Psoas muscle (tissue), 8 donors: ENCODE data around the gene NOS1AP. TPM values are rescaled to one million over a fixed set of nuclear protein-coding genes. Genes with fewer than 3 reads are reported as not detected.

Experiments
- ATAC-seq, 4 donors: fragments of 200-7000 bp; cut with Tn5 transposase; one replicate each; pipeline ENCODE4 v1.9.1; 2020; ENCODE audit warnings: moderate library complexity in 3 of 4, mild to moderate bottlenecking in 2 of 4
- DNase-seq, 2 donors: peaks; one replicate each; pipeline ENCODE4 v3.0.0-alpha.2; 2020
- H3K27ac ChIP-seq: fragments of 200-600 bp; one replicate; pipeline ENCODE4 v1.8.0; 2022
- H3K27me3 ChIP-seq, 3 donors: fragments of 200-600 bp in 1 of 3; one replicate each; pipeline versions ENCODE4 v1.6.1 to v1.8.0; 2013 to 2022; ENCODE audit warnings: low read length in 2 of 3, mild to moderate bottlenecking in 2 of 3, moderate library complexity in 1 of 3; ENCODE audit not compliant: insufficient read depth in 3 of 3
- H3K36me3 ChIP-seq, 2 donors: fragments of 200-600 bp in 1 of 2; one replicate each; pipeline versions ENCODE4 v1.6.1 to v1.8.0; 2013 to 2022; ENCODE audit warnings: low read depth in 1 of 2, mild to moderate bottlenecking in 1 of 2, moderate library complexity in 1 of 2; ENCODE audit not compliant: insufficient read depth in 1 of 2
- H3K4me1 ChIP-seq: fragments of 200-600 bp; one replicate; pipeline ENCODE4 v1.8.0; 2022
- H3K4me3 ChIP-seq: fragments of 200-600 bp; one replicate; pipeline ENCODE4 v1.8.0; 2022; ENCODE audit warnings: mild to moderate bottlenecking
- H3K9me3 ChIP-seq: fragments of 200-600 bp; one replicate; pipeline ENCODE4 v1.8.0; 2022
- WGBS, 3 donors: extraction: QIAGEN DNeasy Blood & Tissue Kit; methylation state at CpG; one replicate each; pipeline versions ENCODE4 v1.1.6 to v1.1.7; 2013; 5-methylcytosine and 5-hydroxymethylcytosine counted together
- intact Hi-C, 2 donors: fragments of 100-400 bp; cut with DNase I; formaldehyde crosslinking; loops; one replicate each; pipeline versions ENCODE4 v1.11.0 to v1.14.2; 2022
- polyA plus RNA-seq, 3 donors: library from polyadenylated mRNA; stranded (reverse); fragments of 200-250 nt; gene quantifications; one replicate each; pipeline ENCODE4 v1.2.3, GENCODE V29; 2013
- total RNA-seq, 4 donors: library from RNA; stranded (reverse); fragmentation: NEBNext Ultra II Directional in 2 of 4; extraction: Animal tissue kit (Norgen Biotek cat#: 25700) in 2 of 4; gene quantifications; one replicate each; pipeline versions ENCODE4 v1.2.1 to v1.2.4, GENCODE V29; 2021 to 2023
- TF ChIP-seq, protein P1 (sequence below): fragments of 200-600 bp; IDR thresholded peaks from one replicate; pipeline ENCODE4 v1.8.0; 2022; ENCODE audit warnings: antibody characterized with exemption
- donor health status: healthy with polysubstance abuse.
- donor health status: DM: no; HTN: no; CAD: no; lungs with moderate emphysema.
- donor health status: Bipolar disorder and iron deficiency.
- donor health status: healthy.
- donor health status: DM: yes; HTN: yes; CAD: no.
- donor health status: DM: no; HTN: no; CAD: no.
- donor health status: DM: no; HTN: no; CAD: no.
- donor health status: DM: yes; HTN: yes; CAD: no.

NOS1AP gene
- total and polyA plus RNA-seq, 7 donors: 0.10 to 0.76 (median 0.18) TPM

DNA sequence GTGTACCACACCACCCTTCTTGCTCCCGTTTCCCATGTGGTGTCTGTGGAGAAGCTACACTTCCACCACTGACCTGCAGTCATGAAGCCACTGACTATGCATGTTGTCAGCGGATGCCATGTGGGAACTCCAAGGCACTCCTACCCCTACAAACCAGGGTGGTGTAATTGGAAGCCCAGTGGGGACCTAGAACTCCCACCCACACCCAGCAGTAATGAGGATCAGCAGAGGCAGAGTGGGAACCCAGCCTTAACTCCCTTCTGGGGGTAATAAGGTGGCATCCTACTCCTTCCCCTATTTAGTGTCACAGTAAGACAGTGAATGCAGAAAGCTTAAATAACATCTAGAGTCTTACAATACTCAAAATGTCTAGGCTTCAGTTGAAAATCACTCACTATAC is 228.8 kb downstream of the NOS1AP start:
- 77 to 86% (median 82%) methylated on average over 2 of the region's 2 CpGs for WGBS, 3 donors
- Histone ChIP-seq H3K4me1 (no peaks in the 10 kb centered on the region), H3K27me3 (peaks cover 0 to 3% (median 0%) of the 10 kb centered on the region in 3 donors), H3K27ac (no peak overlapping the region), H3K9me3 (no peaks in the 10 kb centered on the region), H3K36me3 (no peaks in the 10 kb centered on the region), H3K4me3 (no peak overlapping the region)
- DNase-seq (no peak), ATAC-seq (no peak)
- intact Hi-C loops: no loop called here
- TF ChIP-seq, protein P1, sequence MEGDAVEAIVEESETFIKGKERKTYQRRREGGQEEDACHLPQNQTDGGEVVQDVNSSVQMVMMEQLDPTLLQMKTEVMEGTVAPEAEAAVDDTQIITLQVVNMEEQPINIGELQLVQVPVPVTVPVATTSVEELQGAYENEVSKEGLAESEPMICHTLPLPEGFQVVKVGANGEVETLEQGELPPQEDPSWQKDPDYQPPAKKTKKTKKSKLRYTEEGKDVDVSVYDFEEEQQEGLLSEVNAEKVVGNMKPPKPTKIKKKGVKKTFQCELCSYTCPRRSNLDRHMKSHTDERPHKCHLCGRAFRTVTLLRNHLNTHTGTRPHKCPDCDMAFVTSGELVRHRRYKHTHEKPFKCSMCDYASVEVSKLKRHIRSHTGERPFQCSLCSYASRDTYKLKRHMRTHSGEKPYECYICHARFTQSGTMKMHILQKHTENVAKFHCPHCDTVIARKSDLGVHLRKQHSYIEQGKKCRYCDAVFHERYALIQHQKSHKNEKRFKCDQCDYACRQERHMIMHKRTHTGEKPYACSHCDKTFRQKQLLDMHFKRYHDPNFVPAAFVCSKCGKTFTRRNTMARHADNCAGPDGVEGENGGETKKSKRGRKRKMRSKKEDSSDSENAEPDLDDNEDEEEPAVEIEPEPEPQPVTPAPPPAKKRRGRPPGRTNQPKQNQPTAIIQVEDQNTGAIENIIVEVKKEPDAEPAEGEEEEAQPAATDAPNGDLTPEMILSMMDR: no peak

DNA sequence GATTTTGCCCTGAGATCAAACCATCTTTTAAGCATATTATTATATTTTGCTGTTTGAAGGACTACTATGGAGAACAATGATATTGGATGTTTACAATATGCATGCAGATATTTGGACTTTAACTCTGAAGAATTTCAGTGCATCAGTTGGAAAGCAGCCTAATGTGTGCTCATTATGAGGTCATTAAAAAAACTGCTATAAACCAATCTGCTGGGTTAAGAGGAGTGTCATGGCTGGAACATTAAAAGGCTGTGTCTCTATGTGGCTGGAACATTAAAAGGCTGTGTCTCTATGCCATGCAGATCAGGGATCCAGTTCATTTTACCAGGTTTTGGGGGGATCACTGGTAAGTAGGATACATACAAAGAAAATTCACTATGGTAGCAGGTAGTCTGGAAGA is 229.5 kb downstream of the NOS1AP start:
- no peak for DNase-seq
- Histone ChIP-seq H3K27ac (no peak overlapping the region), H3K36me3 (no peaks in the 10 kb centered on the region), H3K4me1 (no peaks in the 10 kb centered on the region), H3K4me3 (no peak overlapping the region), H3K9me3 (no peaks in the 10 kb centered on the region), H3K27me3 (peaks cover 0 to 3% (median 0%) of the 10 kb centered on the region in 3 donors)
- intact Hi-C loops: no loop called here
- ATAC-seq: no peak
- TF ChIP-seq, protein P1: no peak

DNA sequence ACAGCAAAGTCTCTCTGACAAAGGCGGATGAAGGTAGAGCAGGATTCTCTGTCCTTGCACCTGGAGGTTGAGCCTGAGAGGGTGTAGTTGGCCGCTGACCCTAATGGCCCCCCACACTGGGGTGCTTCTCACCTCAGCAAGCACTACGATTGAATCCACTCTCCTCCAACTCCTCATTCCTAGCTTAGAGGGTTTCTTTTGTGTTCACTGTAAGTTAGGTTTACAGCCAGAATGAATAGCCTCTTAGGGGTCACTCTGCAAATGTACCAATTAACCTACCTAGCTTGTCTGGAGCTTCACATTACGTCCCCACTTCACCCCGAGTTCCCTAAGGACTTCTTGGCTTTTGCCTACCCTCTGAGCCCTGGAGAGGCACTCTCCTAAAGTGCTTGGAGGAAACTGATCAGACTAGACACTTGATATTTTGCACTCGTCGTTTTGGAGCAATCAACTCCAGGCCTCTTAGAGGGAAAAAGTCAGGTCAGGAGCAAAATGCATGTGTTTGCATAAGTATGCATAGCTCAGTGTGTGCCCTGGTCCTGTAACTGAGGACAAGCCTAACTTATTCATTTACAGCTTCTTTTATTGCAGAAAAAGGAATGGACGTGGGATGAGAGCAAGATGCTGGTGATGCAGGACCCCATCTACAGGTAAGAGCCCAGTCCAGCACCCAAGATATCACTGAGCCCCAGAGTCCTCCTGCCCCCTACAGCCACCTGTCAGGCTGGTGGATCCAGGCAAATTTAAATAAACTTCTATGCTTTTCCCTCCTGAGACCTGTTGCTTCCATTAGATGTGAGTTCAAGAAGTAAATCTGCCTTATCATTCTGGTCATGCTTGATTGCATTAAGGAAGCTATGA is 230.8 kb downstream of the NOS1AP start:
- Histone ChIP-seq H3K9me3 (no peaks in the 10 kb centered on the region), H3K4me1 (no peaks in the 10 kb centered on the region), H3K27me3 (no peaks in the 10 kb centered on the region), H3K27ac (no peak overlapping the region), H3K4me3 (no peak overlapping the region), H3K36me3 (no peaks in the 10 kb centered on the region)
- DNase-seq (no peak), ATAC-seq (no peak)
- WGBS, 3 donors: 37 to 43% (median 42%) methylated on average over 8 of the region's 8 CpGs
- intact Hi-C loops: no loop called here
- TF ChIP-seq, protein P1: no peak

DNA sequence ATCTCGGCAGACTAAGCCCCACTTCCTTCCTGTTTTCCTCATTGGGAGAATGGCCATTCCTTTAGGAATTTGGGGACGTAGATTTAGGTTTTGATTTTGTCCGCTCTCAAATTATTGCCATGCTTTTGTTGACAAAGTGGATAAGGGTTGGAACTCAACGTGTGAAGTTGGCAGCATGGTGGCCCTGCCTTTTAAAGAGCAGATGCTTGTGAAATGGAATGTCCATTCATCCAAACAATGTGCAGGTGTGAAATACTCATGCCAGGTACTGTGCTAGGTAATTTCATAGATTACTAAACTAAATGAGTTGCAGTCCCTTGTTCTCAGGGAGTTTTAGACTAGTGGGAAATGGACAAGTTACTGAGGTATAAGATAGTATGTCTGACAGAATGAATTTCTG is 232.2 kb downstream of the NOS1AP start:
- Histone ChIP-seq H3K36me3 (no peaks in the 10 kb centered on the region), H3K27me3 (no peaks in the 10 kb centered on the region), H3K4me1 (no peaks in the 10 kb centered on the region), H3K4me3 (no peak overlapping the region), H3K9me3 (no peaks in the 10 kb centered on the region), H3K27ac (no peak overlapping the region)
- ATAC-seq: no peak
- 76 to 81% (median 76%) methylated on average over 4 of the region's 4 CpGs for WGBS, 3 donors
- no peak for DNase-seq
- intact Hi-C loops: no loop called here
- TF ChIP-seq, protein P1: no peak
